PC-9 (cell line): ENCODE measurements around the gene EMD. TPM values are rescaled to one million over a fixed set of nuclear protein-coding genes. Genes with fewer than 3 reads are reported as not detected.

ENCODE experiments used
- BruUV-seq: library from RNA; stranded (reverse); fragments of 400-500 nt; replicated peaks from 2 replicates; lab custom pipeline; 2021; lab: Mats Ljungman, UMichigan
- CTCF ChIA-PET: fragments of 300-600 bp; sonication (Branson Sonifier 250); formaldehyde crosslinking; loops from one replicate; lab custom pipeline; 2022; ENCODE audit warnings: antibody characterized with exemption; lab: Charles Lee
- POLR2A ChIA-PET: fragments of 300-600 bp; sonication (Branson Sonifier 250); formaldehyde crosslinking; loops from one replicate; lab custom pipeline; 2022; ENCODE audit warnings: antibody characterized with exemption; ENCODE audit not compliant: unreplicated experiment; lab: Charles Lee
- DNase-seq, 2 experiments: peaks; one replicate each; pipeline versions ENCODE4 v3.0.0 to v3.0.0-alpha.2; 2015 to 2022; ENCODE audit warnings: mixed read lengths in 1 of 2
- H2AFZ ChIP-seq: fragments of 200-600 bp; sonication (generic); 2 replicates; pipeline ENCODE4 v1.8.1; 2017; ENCODE audit warnings: antibody characterized with exemption
- H3F3A ChIP-seq: fragments of 200-600 bp; sonication (generic); 2 replicates; pipeline ENCODE4 v1.8.1; 2017; ENCODE audit warnings: antibody characterized with exemption, mild to moderate bottlenecking, low read depth; ENCODE audit not compliant: insufficient read depth
- H3K27ac ChIP-seq: fragments of 200-600 bp; sonication (generic); 2 replicates; pipeline ENCODE4 v1.6.1; 2016; ENCODE audit warnings: mixed run types
- H3K27me3 ChIP-seq: fragments of 200-600 bp; sonication (generic); 2 replicates; pipeline ENCODE4 v1.6.1; 2016; ENCODE audit warnings: low read depth, mixed run types; ENCODE audit not compliant: insufficient read depth
- H3K36me3 ChIP-seq: fragments of 200-600 bp; sonication (generic); 2 replicates; pipeline ENCODE4 v1.6.1; 2016; ENCODE audit warnings: low read depth, mixed run types
- H3K4me1 ChIP-seq: fragments of 200-600 bp; sonication (generic); replicated peaks from 2 replicates; pipeline ENCODE4 v1.6.1; 2016; ENCODE audit warnings: mixed run types; ENCODE audit not compliant: insufficient read depth
- H3K4me2 ChIP-seq: fragments of 200-600 bp; sonication (generic); 2 replicates; pipeline ENCODE4 v1.6.1; 2017; ENCODE audit warnings: mixed run types
- H3K4me3 ChIP-seq: fragments of 200-600 bp; sonication (generic); 2 replicates; pipeline ENCODE4 v1.6.1; 2016; ENCODE audit warnings: mixed run types
- H3K79me2 ChIP-seq: fragments of 200-600 bp; sonication (generic); 2 replicates; pipeline ENCODE4 v1.6.1; 2017; ENCODE audit warnings: low read depth, mixed run types
- H3K9me2 ChIP-seq: fragments of 200-600 bp; sonication (generic); 2 replicates; pipeline ENCODE4 v1.8.1; 2017; ENCODE audit warnings: mild to moderate bottlenecking; ENCODE audit not compliant: insufficient read depth
- H3K9me3 ChIP-seq: fragments of 200-600 bp; sonication (generic); 2 replicates; pipeline ENCODE4 v1.8.1; 2016; ENCODE audit warnings: low read depth; ENCODE audit not compliant: insufficient read depth
- H4K20me1 ChIP-seq: fragments of 200-600 bp; sonication (generic); 2 replicates; pipeline ENCODE4 v1.8.1; 2017; ENCODE audit not compliant: insufficient read depth
- CTCF ChIP-seq: fragments of 200-600 bp; sonication (generic); conservative IDR thresholded peaks from 2 replicates; pipeline ENCODE4 v1.6.1; 2017; ENCODE audit warnings: mixed run types, antibody characterized with exemption, mild to moderate bottlenecking, moderate library complexity
- EZH2 ChIP-seq: fragments of 200-600 bp; sonication (generic); IDR thresholded peaks from 2 replicates; pipeline ENCODE4 v1.8.0; 2017; ENCODE audit warnings: antibody characterized with exemption, low read depth
- intact Hi-C: fragments of 100-400 bp; cut with micrococcal nuclease; formaldehyde crosslinking; loops from one replicate; pipeline ENCODE4 v1.10.0; 2022; ENCODE audit not compliant: unreplicated experiment
- total RNA-seq: library from RNA; stranded (reverse); gene quantifications from 2 replicates; pipeline ENCODE4 v1.2.3, GENCODE V29; 2021

The EMD gene
- total RNA-seq, 1 experiment from 2014 or later = 164 TPM

- Histone ChIP-seq H3F3A (peaks cover 14% of the 10 kb centered on the region), H3K9me3 (no peaks in the 10 kb centered on the region), H3K4me2 (no peak overlapping the region), H2AFZ (no peak overlapping the region), H3K27ac (no peak overlapping the region), H3K4me3 (no peak overlapping the region), H4K20me1 (0 out of 2 replicates have a peak, but pooled peaks cover 10% of the 10 kb centered on the region), H3K36me3 (no peaks in the 10 kb centered on the region), H3K9me2 (no peaks in the 10 kb centered on the region), H3K27me3 (no peaks in the 10 kb centered on the region), H3K4me1 (no peaks in the 10 kb centered on the region), H3K79me2 (no peaks in the 10 kb centered on the region)
- TF ChIP-seq EZH2 (no peak), CTCF (no peak)
- intact Hi-C loops = no loop called here
- BruUV-seq = no TSS peak
- ChIA-PET POLR2A (interaction anchor here (0.6 kb wide), 1 partner anchor 18 kb away, joined by 8 read pairs; no protein-coding TSS in a partner anchor), CTCF (no interaction called here)
- DNase-seq = peak in 1 of 2 experiments; percentile 10
Measured at GRCh38 chrX:154352012-154352401, 27.1 kb upstream of the EMD start.

- Histone ChIP-seq H3K79me2 (no peaks in the 10 kb centered on the region), H3K4me3 (no peak overlapping the region), H3F3A (peaks cover 9% of the 10 kb centered on the region), H3K27me3 (no peaks in the 10 kb centered on the region), H3K9me3 (no peaks in the 10 kb centered on the region), H4K20me1 (0 out of 2 replicates have a peak, but pooled peaks cover 10% of the 10 kb centered on the region), H3K4me1 (no peaks in the 10 kb centered on the region), H3K4me2 (no peak overlapping the region), H3K9me2 (no peaks in the 10 kb centered on the region), H2AFZ (no peak overlapping the region), H3K36me3 (no peaks in the 10 kb centered on the region), H3K27ac (no peak overlapping the region)
- POLR2A ChIA-PET = no interaction called here
- TSS peak; percentile 25 for BruUV-seq
- intact Hi-C loops = no loop called here
- DNase-seq = no peak
- CTCF ChIA-PET = no interaction called here
- no peak for TF ChIP-seq CTCF
- TF ChIP-seq EZH2 = no peak
Measured at GRCh38 chrX:154352466-154352865, 26.6 kb upstream of the EMD start.

GRCh38 chrX:154353172-154353843 lies 25.8 kb upstream of the EMD start:
- Histone ChIP-seq H3K9me2 (no peaks in the 10 kb centered on the region), H3K79me2 (no peaks in the 10 kb centered on the region), H3K27me3 (no peaks in the 10 kb centered on the region), H3K27ac (no peak overlapping the region), H3F3A (peaks cover 5% of the 10 kb centered on the region; the same call in 1 of the 2 replicates), H3K9me3 (no peaks in the 10 kb centered on the region), H2AFZ (no peak overlapping the region), H3K4me2 (no peak overlapping the region), H3K4me3 (no peak overlapping the region), H3K4me1 (no peaks in the 10 kb centered on the region), H4K20me1 (0 out of 2 replicates have a peak, but pooled peaks cover 10% of the 10 kb centered on the region), H3K36me3 (no peaks in the 10 kb centered on the region)
- POLR2A ChIA-PET = interaction anchor here (1.0 kb wide), 1 partner anchor 16 kb away, joined by 3 read pairs; no protein-coding TSS in a partner anchor
- TF ChIP-seq CTCF (no peak), EZH2 (no peak)
- BruUV-seq = no TSS peak
- peak in 1 of 2 experiments; percentile 6 for DNase-seq
- CTCF ChIA-PET = no interaction called here
- intact Hi-C loops = no loop called here
